Thoracic aorta endothelial cell (primary cell): Measurements from ENCODE around the gene HSDL1. TPM values are rescaled to one million over a fixed set of nuclear protein-coding genes. Genes with fewer than 3 reads are reported as not detected.

Experiments
- total RNA-seq: library from RNA; depleted of rRNA; stranded (reverse); fragments of >200 nt; gene quantifications from 2 replicates; pipeline ENCODE4 v1.2.3, GENCODE V29; 2012

The HSDL1 gene
- 23.9 and 26.4 TPM in 2 replicates for total RNA-seq

DNA sequence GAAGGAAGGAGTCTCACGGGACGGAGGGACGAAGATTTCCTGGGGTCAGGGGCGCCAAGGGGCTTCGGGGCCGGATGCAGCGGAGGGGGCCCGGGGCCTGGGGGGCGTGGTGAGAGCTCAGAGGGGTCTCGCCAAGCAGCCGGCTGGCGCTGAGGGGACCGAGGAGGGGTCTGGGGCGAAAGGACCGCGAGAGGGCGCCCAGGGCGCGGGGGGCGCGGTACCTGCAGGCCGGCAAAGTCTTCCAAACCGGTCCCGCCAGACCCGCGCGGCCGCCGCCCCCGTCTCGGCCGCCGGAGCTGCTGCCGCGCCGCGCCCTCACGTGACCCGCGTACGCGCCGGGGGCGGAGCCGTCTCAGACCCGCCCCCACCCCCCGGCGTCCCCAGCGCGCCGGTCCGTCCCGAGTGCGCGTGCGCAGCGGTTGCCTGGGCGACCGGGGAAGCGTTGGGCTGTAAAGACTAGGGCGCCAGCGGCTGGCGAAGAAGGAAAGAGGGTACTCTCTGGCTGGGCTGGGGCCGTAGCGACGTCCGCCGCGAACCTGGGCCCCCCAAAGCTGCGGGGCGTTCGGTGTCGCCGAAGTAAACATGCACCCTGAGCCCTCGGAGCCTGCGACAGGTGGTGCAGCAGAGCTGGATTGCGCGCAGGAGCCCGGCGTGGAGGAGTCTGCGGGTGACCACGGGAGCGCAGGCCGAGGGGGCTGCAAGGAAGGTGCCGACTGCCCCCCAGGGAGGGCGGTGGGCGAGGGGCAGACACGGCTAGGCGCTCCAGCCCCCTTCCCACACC lies at the start of gene HSDL1, which contains the start of gene DNAAF1:
Gene HSDL1, minus strand, starts transcription at position 319 of the 781 bp plus-strand sequence. CDS start 13,856 bp downstream, outside the sequence.
Gene DNAAF1, plus strand, starts transcription at position 450 of the 781 bp plus-strand sequence. Its CDS starts 133 bp downstream, at position 583.

GRCh38 chr16:84190731-84191388 lies 45.9 kb upstream of the HSDL1 start, which contains the start of gene ADAD2:
Gene ADAD2, plus strand, starts transcription at chr16:84191157. Its CDS starts 74 bp downstream, at chr16:84191231.

GRCh38 chr16:84186685-84187437 lies 41.9 kb upstream of the HSDL1 start, which contains the start of gene TAF1C:
Gene TAF1C, minus strand, starts transcription at chr16:84187057. Its CDS starts 2,069 bp downstream, at chr16:84184988.

DNA sequence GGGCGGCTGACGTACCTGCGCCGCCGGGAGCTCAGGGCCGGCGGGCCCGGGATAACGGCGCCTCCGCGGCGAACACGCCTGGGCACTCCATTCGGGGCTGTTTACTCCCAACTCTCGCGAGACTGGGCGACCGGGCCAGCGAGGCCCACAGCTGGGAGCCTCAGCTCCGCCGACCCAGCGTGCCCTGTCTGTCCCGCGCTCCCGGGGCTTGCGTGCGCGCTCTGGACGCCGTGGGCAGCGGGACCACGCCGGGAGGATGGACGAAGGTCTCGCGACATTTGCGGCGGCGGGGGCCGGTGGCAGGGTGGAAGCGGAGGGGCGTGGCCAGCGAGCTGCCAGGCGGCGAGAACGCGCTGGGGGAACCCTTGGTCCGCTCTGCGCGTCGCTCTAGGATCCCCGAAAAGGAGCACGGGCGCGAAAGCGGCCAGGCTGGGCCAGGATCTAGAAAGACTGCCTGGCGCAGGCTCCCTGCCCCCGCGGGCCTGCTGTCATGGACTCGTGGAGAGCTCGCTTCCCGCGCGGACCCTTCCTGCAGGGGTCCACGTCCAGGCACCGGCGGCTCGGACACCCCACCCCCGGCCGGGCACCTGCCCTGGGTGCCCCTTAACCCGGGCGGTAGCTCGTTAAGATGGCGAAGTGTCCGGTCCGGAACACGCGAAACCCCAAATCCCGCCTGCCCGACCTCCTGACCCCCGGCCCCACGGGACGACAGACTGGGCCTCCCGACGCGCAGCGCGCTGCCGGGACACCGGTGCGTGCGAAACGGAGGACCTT lies 28.1 kb downstream of the HSDL1 start, which contains the start of gene MBTPS1:
Gene MBTPS1, minus strand, starts transcription at position 223 of the 774 bp plus-strand sequence. CDS start 15,159 bp downstream, outside the sequence.

Other genes starting within 250 kb of the HSDL1 start
- 2.6 and 2.9 TPM in 2 replicates for gene MLYCD, start 246.1 kb downstream of the HSDL1 start, total RNA-seq
- gene OSGIN1, start 191.9 kb downstream of the HSDL1 start, total RNA-seq = 5.9 and 6.1 TPM in 2 replicates
- gene NECAB2, start 176.9 kb downstream of the HSDL1 start, total RNA-seq = 0.07 and 0.13 TPM in 2 replicates
- gene SLC38A8, start 102.4 kb downstream of the HSDL1 start, total RNA-seq = not detected in 2 replicates
- gene MBTPS1, start 28.2 kb downstream of the HSDL1 start, total RNA-seq = 131 and 136 TPM in 2 replicates
- 0.14 TPM in 1 of 2 replicates, not detected in the other for gene DNAAF1, start 131 bp upstream of the HSDL1 start, total RNA-seq
- 29.1 and 39.0 TPM in 2 replicates for gene TAF1C, start 41.9 kb upstream of the HSDL1 start, total RNA-seq
- not detected in 2 replicates for gene ADAD2, start 46.0 kb upstream of the HSDL1 start, total RNA-seq
- not detected in 2 replicates for gene KCNG4, start 94.8 kb upstream of the HSDL1 start, total RNA-seq
- gene WFDC1, start 149.7 kb upstream of the HSDL1 start, total RNA-seq = not detected in 2 replicates
- gene ATP2C2, start 223.4 kb upstream of the HSDL1 start, total RNA-seq = not detected in 2 replicates